Glutamatergic neuron (in vitro differentiated cells): Measurements from ENCODE around the gene TRIM38. TPM values are rescaled to one million over a fixed set of nuclear protein-coding genes. Genes with fewer than 3 reads are reported as not detected.

Experiments
- DNase-seq: peaks from one replicate; pipeline ENCODE4 v3.0.0; 2022
- H3K27ac Mint-ChIP-seq: one replicate; pipeline ENCODE4 v1.8.0; 2020; ENCODE audit warnings: mild to moderate bottlenecking, mixed read lengths, inconsistent platforms; ENCODE audit not compliant: unreplicated experiment
- H3K27me3 Mint-ChIP-seq: one replicate; pipeline ENCODE4 v1.8.0; 2020; ENCODE audit warnings: mild to moderate bottlenecking, moderate library complexity, mixed read lengths, inconsistent platforms; ENCODE audit not compliant: unreplicated experiment
- H3K36me3 Mint-ChIP-seq: one replicate; pipeline ENCODE4 v1.8.0; 2020; ENCODE audit warnings: mild to moderate bottlenecking, mixed read lengths, inconsistent platforms; ENCODE audit not compliant: unreplicated experiment
- H3K4me1 Mint-ChIP-seq: one replicate; pipeline ENCODE4 v1.8.0; 2020; ENCODE audit warnings: mild to moderate bottlenecking, low read depth, mixed read lengths, inconsistent platforms; ENCODE audit not compliant: unreplicated experiment
- H3K4me3 Mint-ChIP-seq: one replicate; pipeline ENCODE4 v1.8.0; 2020; ENCODE audit warnings: mild to moderate bottlenecking, mixed read lengths, inconsistent platforms; ENCODE audit not compliant: unreplicated experiment
- H3K9me3 Mint-ChIP-seq: one replicate; pipeline ENCODE4 v1.8.0; 2020; ENCODE audit warnings: mild to moderate bottlenecking, moderate library complexity, mixed read lengths, inconsistent platforms; ENCODE audit not compliant: unreplicated experiment
- total RNA-seq: library from RNA; stranded (reverse); fragmentation: NEBNext Ultra II Directional; extraction: Animal tissue kit (Norgen Biotek cat#: 25700); gene quantifications from one replicate; pipeline ENCODE4 v1.2.1, GENCODE V29; 2021; ENCODE audit not compliant: unreplicated experiment
- TF ChIP-seq, protein P1 (sequence below): fragments of 200-600 bp; sonication (generic); IDR thresholded peaks from one replicate; pipeline ENCODE4 v1.5.0; 2021; ENCODE audit not compliant: partially characterized antibody, unreplicated experiment

TRIM38 gene
- total RNA-seq, 1 donor from 2014 or later, result 0.05 TPM

GRCh38 chr6:25949695-25950094 lies 12.9 kb upstream of the TRIM38 start:
- H3K27ac Mint-ChIP-seq, result no peak overlapping the region
- H3K9me3 Mint-ChIP-seq, result no peaks in the 10 kb centered on the region
- H3K4me3 Mint-ChIP-seq, result no peak overlapping the region
- H3K4me1 Mint-ChIP-seq, result no peaks in the 10 kb centered on the region
- H3K27me3 Mint-ChIP-seq, result no peaks in the 10 kb centered on the region
- H3K36me3 Mint-ChIP-seq, result peaks cover 4% of the 10 kb centered on the region
- TF ChIP-seq, protein P1, sequence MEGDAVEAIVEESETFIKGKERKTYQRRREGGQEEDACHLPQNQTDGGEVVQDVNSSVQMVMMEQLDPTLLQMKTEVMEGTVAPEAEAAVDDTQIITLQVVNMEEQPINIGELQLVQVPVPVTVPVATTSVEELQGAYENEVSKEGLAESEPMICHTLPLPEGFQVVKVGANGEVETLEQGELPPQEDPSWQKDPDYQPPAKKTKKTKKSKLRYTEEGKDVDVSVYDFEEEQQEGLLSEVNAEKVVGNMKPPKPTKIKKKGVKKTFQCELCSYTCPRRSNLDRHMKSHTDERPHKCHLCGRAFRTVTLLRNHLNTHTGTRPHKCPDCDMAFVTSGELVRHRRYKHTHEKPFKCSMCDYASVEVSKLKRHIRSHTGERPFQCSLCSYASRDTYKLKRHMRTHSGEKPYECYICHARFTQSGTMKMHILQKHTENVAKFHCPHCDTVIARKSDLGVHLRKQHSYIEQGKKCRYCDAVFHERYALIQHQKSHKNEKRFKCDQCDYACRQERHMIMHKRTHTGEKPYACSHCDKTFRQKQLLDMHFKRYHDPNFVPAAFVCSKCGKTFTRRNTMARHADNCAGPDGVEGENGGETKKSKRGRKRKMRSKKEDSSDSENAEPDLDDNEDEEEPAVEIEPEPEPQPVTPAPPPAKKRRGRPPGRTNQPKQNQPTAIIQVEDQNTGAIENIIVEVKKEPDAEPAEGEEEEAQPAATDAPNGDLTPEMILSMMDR, result no peak
- DNase-seq, result no peak

DNA sequence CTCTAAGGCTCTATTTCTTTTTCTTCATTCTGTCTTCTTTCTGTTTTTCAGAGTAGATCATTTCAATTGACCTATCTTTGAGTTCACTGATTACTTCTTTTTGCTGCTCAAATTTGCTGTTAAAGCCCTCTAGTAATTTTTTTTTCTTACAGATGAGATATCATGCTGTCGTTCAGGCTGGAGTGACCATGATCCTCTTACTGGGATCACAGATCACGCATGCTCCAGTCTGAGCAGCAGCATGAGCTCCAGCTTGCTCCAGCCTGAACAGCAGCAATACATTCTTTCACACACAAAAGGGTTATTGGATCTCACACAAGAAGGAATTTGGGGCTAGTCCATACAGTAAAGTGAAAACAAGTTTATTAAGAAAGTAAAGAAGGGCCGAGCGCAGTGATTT lies 12.3 kb upstream of the TRIM38 start:
- Mint-ChIP-seq H3K27ac (no peak overlapping the region), H3K27me3 (no peaks in the 10 kb centered on the region), H3K9me3 (no peaks in the 10 kb centered on the region), H3K36me3 (peaks cover 4% of the 10 kb centered on the region), H3K4me3 (no peak overlapping the region), H3K4me1 (no peaks in the 10 kb centered on the region)
- DNase-seq, result no peak
- TF ChIP-seq, protein P1, result no peak

GRCh38 chr6:25951296-25952032 lies 11.1 kb upstream of the TRIM38 start:
- H3K4me1 Mint-ChIP-seq, result no peaks in the 10 kb centered on the region
- no peak overlapping the region for H3K27ac Mint-ChIP-seq
- H3K4me3 Mint-ChIP-seq, result no peak overlapping the region
- peaks cover 4% of the 10 kb centered on the region for H3K36me3 Mint-ChIP-seq
- no peaks in the 10 kb centered on the region for H3K9me3 Mint-ChIP-seq
- no peaks in the 10 kb centered on the region for H3K27me3 Mint-ChIP-seq
- TF ChIP-seq, protein P1, result no peak
- no peak for DNase-seq

- Mint-ChIP-seq H3K36me3 (peaks cover 4% of the 10 kb centered on the region), H3K9me3 (no peaks in the 10 kb centered on the region), H3K4me1 (no peaks in the 10 kb centered on the region), H3K27me3 (no peaks in the 10 kb centered on the region), H3K4me3 (no peak overlapping the region), H3K27ac (no peak overlapping the region)
- no peak for DNase-seq
- TF ChIP-seq, protein P1, result no peak
These were observed 10.1 kb upstream of the TRIM38 start for GRCh38 chr6:25952535-25952934.

GRCh38 chr6:25953733-25954132 lies 8.9 kb upstream of the TRIM38 start:
- no peak for DNase-seq
- Mint-ChIP-seq H3K4me3 (no peak overlapping the region), H3K36me3 (peaks cover 9% of the 10 kb centered on the region), H3K9me3 (no peaks in the 10 kb centered on the region), H3K27ac (no peak overlapping the region), H3K4me1 (no peaks in the 10 kb centered on the region), H3K27me3 (no peaks in the 10 kb centered on the region)
- TF ChIP-seq, protein P1, result no peak
